Uterus (tissue), 4 donors: ENCODE measurements around the gene USP9Y. TPM values are rescaled to one million over a fixed set of nuclear protein-coding genes. Genes with fewer than 3 reads are reported as not detected.

ENCODE experiments used
- DNase-seq, 2 donors: peaks; one replicate each; pipeline ENCODE4 v3.0.0-alpha.2; 2019 to 2020
- H3K27ac ChIP-seq, 2 donors: fragments of 200-600 bp; sonication (generic); 1 replicate in 1 of 2; 2 replicates in 1 of 2; pipeline ENCODE4 v1.5.1; 2016 to 2018
- H3K27me3 ChIP-seq, 2 donors: fragments of 200-600 bp; sonication (generic); one replicate each; pipeline ENCODE4 v1.5.1; 2018 to 2019; ENCODE audit warnings: control low read depth in 1 of 2
- H3K36me3 ChIP-seq, 2 donors: fragments of 200-600 bp; sonication (generic); one replicate each; pipeline ENCODE4 v1.5.1; 2019; ENCODE audit warnings: control low read depth in 1 of 2
- H3K4me1 ChIP-seq, 2 donors: fragments of 200-600 bp; sonication (generic); one replicate each; pipeline ENCODE4 v1.5.1; 2018 to 2019; ENCODE audit warnings: control low read depth in 1 of 2
- H3K4me3 ChIP-seq, 2 donors: fragments of 200-600 bp; sonication (generic); 1 replicate in 1 of 2; 2 replicates in 1 of 2; pipeline ENCODE4 v1.5.1; 2018 to 2019; ENCODE audit warnings: mild to moderate bottlenecking in 1 of 2
- H3K9me3 ChIP-seq, 2 donors: fragments of 200-600 bp; sonication (generic); one replicate each; pipeline ENCODE4 v1.5.1; 2019; ENCODE audit warnings: control low read depth in 1 of 2
- POLR2A ChIP-seq, 2 donors: fragments of 450-650 bp; IDR thresholded peaks; one replicate each; pipeline ENCODE4 v1.6.1; 2016; ENCODE audit warnings: antibody characterized with exemption in 2 of 2, mild to moderate bottlenecking in 1 of 2, moderate library complexity in 1 of 2
- intact Hi-C: fragments of 100-400 bp; cut with DNase I; formaldehyde crosslinking; loops from one replicate; pipeline ENCODE4 v1.15.1; 2023; ENCODE audit warnings: low total_unique reads
- total RNA-seq, 4 donors: library from RNA; depleted of rRNA in 3 of 4; stranded (reverse); fragments of >200 nt in 3 of 4; gene quantifications; one replicate each; pipeline versions ENCODE4 v1.1.0 to v1.2.4, GENCODE V29; 2014 to 2023
- TF ChIP-seq, protein P1 (sequence below), 4 experiments: fragments of 200-600 bp in 2 of 4; fragments of 450-650 bp in 2 of 4; sonication (generic) in 2 of 4; IDR thresholded peaks; one replicate each; pipeline ENCODE4 v1.5.1; 2016 to 2019; ENCODE audit warnings: antibody characterized with exemption in 4 of 4, mild to moderate bottlenecking in 2 of 4, moderate library complexity in 1 of 4
- donor health status: DM: yes; HTN: yes; CAD: no.

The USP9Y gene
- total RNA-seq, 4 donors from 2014 or later = not detected

DNA sequence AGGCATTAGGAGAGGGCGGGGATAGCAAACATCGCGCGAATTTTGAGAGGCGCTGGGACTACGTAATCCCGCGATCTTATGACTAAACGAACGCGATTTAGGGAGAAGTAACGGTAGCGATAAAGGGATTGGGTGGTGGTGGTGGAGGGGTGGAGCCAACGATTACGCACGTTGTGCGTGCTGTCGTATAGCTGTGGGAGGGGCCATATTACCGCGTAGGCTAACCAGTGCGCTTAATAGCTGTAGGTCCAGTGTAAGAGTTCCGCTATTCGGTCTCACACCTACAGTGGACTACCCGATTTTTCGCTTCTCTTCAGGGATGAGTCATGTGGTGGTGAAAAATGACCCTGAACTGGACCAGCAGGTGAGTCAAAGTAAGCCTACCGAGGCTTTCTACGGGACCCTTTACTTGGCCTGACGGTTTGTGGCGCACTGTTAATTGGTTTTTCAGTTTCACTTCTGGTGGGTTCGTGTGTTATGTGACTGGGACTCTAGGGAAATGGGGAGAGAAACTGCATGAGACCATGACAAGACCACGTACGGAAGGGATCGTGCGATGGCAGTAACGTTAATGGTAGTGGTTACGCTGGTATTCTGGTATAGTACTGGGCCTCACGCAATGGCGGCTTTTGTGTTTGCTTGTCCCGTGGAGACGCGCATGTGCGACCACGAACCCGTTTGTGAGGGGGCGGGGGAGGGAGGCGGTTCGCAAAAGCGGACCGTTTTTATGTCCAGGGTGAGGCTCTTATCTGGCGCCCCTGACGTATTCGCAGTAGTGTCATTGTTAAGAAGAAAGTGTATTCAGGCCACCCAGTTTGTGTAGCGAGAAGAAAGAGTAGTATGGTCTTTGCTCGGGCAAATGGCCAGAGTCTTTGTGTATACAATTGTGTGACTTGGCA lies 203.8 kb downstream of the USP9Y start, which contains the start of gene DDX3Y:
Gene DDX3Y, plus strand, starts transcription at position 251 of the 899 bp plus-strand sequence. Its CDS starts 69 bp downstream, at position 320.
- H3K4me1 ChIP-seq = no peaks in the 10 kb centered on the region
- no peak for DNase-seq
- no peaks in the 10 kb centered on the region for H3K36me3 ChIP-seq
- H3K27ac ChIP-seq = no peak within 1 kb of the TSS
- intact Hi-C loops = no loop called here
- no peaks in the 10 kb centered on the region for H3K27me3 ChIP-seq
- H3K4me3 ChIP-seq = no peak within 1 kb of the TSS
- no peaks in the 10 kb centered on the region for H3K9me3 ChIP-seq
- TF ChIP-seq POLR2A (IDR thresholded peaks at IDR 0.05) = no peak
- TF ChIP-seq, protein P1, sequence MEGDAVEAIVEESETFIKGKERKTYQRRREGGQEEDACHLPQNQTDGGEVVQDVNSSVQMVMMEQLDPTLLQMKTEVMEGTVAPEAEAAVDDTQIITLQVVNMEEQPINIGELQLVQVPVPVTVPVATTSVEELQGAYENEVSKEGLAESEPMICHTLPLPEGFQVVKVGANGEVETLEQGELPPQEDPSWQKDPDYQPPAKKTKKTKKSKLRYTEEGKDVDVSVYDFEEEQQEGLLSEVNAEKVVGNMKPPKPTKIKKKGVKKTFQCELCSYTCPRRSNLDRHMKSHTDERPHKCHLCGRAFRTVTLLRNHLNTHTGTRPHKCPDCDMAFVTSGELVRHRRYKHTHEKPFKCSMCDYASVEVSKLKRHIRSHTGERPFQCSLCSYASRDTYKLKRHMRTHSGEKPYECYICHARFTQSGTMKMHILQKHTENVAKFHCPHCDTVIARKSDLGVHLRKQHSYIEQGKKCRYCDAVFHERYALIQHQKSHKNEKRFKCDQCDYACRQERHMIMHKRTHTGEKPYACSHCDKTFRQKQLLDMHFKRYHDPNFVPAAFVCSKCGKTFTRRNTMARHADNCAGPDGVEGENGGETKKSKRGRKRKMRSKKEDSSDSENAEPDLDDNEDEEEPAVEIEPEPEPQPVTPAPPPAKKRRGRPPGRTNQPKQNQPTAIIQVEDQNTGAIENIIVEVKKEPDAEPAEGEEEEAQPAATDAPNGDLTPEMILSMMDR (IDR thresholded peaks at IDR 0.05) = no peak

DNA sequence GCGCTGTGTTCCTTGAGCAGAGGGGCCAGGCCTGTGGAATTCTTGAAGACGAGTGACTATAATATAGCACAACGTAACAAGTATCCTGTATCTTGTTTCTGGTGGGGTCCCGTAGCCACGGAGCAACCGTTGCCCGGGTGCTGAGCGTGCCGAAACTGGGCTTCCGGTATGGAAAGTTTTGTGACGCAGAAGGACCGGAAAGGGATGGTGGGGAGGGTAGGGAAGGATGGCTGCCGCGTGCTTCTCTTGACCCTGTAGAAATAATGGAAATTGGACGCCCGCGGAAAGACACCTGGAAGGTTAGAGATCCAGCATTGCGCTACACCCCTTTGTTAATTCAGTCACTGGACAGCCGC lies 204.5 kb downstream of the USP9Y start:
- H3K4me1 ChIP-seq = no peaks in the 10 kb centered on the region
- H3K9me3 ChIP-seq = no peaks in the 10 kb centered on the region
- H3K36me3 ChIP-seq = no peaks in the 10 kb centered on the region
- no peak for DNase-seq
- H3K27ac ChIP-seq = no peak overlapping the region
- H3K4me3 ChIP-seq = no peak overlapping the region
- no peak for TF ChIP-seq POLR2A (IDR thresholded peaks at IDR 0.05)
- TF ChIP-seq, protein P1 (IDR thresholded peaks at IDR 0.05) = no peak
- H3K27me3 ChIP-seq = no peaks in the 10 kb centered on the region
- intact Hi-C loops = no loop called here

DNA sequence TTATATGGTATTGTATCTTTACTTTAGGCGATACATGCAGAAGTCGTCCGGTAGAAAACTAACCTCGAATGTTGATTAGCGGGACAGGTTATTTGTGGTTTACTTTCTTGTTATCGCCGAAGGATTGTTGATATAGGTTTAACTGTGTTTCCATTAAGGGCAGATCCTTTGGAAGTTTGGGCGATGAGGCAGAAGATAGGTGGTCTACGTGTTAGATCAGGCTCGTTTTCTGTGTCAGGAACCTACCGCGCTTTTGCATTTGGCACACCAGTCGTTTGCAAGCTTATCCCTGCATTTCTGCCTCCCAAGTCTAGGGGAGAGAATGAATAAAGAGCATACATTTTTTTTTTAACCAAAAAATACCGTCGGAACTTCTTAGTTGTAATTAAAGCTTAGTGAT lies 204.9 kb downstream of the USP9Y start:
- TF ChIP-seq, protein P1 (IDR thresholded peaks at IDR 0.05) = no peak
- TF ChIP-seq POLR2A (IDR thresholded peaks at IDR 0.05) = no peak
- no peaks in the 10 kb centered on the region for H3K4me1 ChIP-seq
- DNase-seq = no peak
- intact Hi-C loops = no loop called here
- H3K36me3 ChIP-seq = no peaks in the 10 kb centered on the region
- H3K27ac ChIP-seq = no peak overlapping the region
- H3K4me3 ChIP-seq = no peak overlapping the region
- H3K27me3 ChIP-seq = no peaks in the 10 kb centered on the region
- no peaks in the 10 kb centered on the region for H3K9me3 ChIP-seq

Other genes starting within 250 kb of the USP9Y start
- gene DDX3Y, start 203.6 kb downstream of the USP9Y start, total RNA-seq = not detected